Lower leg skin (tissue), 3 donors: ENCODE results near the gene MCTP1.

ENCODE experiments used
- CTCF ChIP-seq, 3 donors: fragments of 450-650 bp; IDR thresholded peaks; one replicate each; pipeline ENCODE4 v1.5.1; 2016; ENCODE audit warnings: antibody characterized with exemption in 3 of 3, mild to moderate bottlenecking in 3 of 3, moderate library complexity in 2 of 3
- POLR2A ChIP-seq, 2 donors: fragments of 450-650 bp; IDR thresholded peaks; one replicate each; pipeline ENCODE4 v1.6.1; 2016 to 2017; ENCODE audit warnings: antibody characterized with exemption in 2 of 2, mild to moderate bottlenecking in 1 of 2, moderate library complexity in 1 of 2

DNA sequence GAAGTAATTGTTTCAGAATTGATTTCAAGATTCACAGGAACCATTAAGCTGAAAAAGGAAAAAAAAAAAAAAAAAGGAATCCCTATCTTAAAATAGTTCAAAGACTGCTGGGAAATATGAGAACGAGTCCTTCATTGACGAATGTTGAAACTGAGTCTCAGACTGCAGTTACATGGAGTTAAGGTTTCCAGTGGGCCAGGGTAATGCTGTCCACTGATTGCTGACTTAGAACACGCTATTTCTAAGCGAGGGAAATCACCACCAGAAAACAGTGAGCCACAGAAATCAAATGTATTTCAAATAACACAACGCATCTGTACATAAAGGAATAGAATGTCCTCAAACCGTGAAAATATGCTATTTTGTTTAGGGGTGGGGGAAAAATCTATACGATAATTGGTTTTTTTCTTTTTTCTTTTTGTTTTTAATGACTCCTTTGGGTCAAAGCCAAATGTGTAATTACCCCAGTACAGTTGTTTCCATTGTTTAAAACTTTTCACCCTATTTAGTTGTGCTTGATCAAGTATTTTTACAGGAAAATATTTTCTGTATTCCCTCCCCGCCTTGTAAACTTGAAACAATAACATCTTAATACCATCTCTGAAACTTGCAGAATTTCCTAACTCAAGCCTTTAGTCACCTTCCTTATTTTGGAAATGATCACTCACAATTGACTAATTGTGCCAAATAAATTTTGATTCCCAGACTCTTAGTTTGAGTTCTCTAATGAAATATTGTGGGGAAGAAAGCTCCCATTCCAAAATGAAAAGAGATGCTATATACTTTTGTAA lies 208.3 kb downstream of the MCTP1 start:
- TF ChIP-seq POLR2A (IDR thresholded peaks at IDR 0.05): no peak
- TF ChIP-seq CTCF (IDR thresholded peaks at IDR 0.05): no peak
